HL-60 (cell line): Measurements from ENCODE around the gene USP32.

Source experiments
- DNase-seq, 2 experiments: peaks; one replicate each; pipeline ENCODE4 v3.0.0-alpha.2; 2010 to 2020; ENCODE audit warnings: low read depth in 1 of 2, low spot score in 1 of 2
- H3K27ac ChIP-seq: fragments of 250-450 bp; sonication (Bioruptor Pico); replicated peaks from 2 replicates; pipeline ENCODE4 v1.5.1; 2020; ENCODE audit warnings: mild to moderate bottlenecking, moderate library complexity
- H3K27me3 ChIP-seq: fragments of 250-450 bp; sonication (Bioruptor Pico); 2 replicates; pipeline ENCODE4 v1.5.1; 2021; ENCODE audit warnings: mild to moderate bottlenecking, moderate library complexity; ENCODE audit not compliant: insufficient read depth, poor library complexity, severe bottlenecking
- H3K4me3 ChIP-seq: replicated peaks from 2 replicates; pipeline ENCODE4 v1.5.1; 2011; ENCODE audit warnings: mild to moderate bottlenecking, control low read depth, low read length; ENCODE audit not compliant: insufficient read depth
- GABPA ChIP-seq: IDR thresholded peaks from 2 replicates; pipeline ENCODE4 v1.6.1; 2012; ENCODE audit warnings: low read depth
- POLR2AphosphoS5 ChIP-seq: IDR thresholded peaks from 2 replicates; pipeline ENCODE4 v1.6.1; 2012; ENCODE audit warnings: low read depth
- SPI1 ChIP-seq: IDR thresholded peaks from 2 replicates; pipeline ENCODE4 v1.6.1; 2012; ENCODE audit warnings: low read depth, mild to moderate bottlenecking, borderline replicate concordance
- TF ChIP-seq, protein P1 (sequence below): IDR thresholded peaks from 2 replicates; pipeline ENCODE4 v1.6.1; 2012; ENCODE audit warnings: low read depth; ENCODE audit not compliant: insufficient replicate concordance
- TF ChIP-seq, protein P2 (sequence below): IDR thresholded peaks from one replicate; pipeline ENCODE4 v1.5.1; 2011; ENCODE audit warnings: low read length, control low read depth, inconsistent platforms; ENCODE audit not compliant: insufficient read depth

USP32 gene

DNA sequence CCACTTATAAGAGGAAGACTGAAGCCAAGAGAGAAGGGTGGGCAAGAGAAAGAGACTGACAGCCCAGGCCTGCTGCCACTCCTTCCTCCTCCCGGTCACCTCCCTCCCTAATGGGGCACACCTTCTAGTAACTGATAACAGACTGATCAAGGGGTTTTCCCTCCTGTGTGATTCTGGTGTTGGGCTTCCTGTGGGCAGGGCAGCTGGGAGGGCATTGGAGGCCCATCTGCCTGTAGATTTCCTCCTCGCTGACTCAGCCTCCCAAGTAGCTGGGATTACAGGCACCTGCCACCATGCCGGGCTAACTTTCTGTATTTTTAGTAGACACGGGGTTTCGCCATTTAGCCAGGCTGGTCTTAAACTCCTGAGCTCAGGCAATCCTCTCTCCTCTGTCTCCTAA is 226.0 kb downstream of the USP32 start:
- TF ChIP-seq GABPA (no peak), SPI1 (no peak), POLR2AphosphoS5 (no peak)
- TF ChIP-seq, protein P1, sequence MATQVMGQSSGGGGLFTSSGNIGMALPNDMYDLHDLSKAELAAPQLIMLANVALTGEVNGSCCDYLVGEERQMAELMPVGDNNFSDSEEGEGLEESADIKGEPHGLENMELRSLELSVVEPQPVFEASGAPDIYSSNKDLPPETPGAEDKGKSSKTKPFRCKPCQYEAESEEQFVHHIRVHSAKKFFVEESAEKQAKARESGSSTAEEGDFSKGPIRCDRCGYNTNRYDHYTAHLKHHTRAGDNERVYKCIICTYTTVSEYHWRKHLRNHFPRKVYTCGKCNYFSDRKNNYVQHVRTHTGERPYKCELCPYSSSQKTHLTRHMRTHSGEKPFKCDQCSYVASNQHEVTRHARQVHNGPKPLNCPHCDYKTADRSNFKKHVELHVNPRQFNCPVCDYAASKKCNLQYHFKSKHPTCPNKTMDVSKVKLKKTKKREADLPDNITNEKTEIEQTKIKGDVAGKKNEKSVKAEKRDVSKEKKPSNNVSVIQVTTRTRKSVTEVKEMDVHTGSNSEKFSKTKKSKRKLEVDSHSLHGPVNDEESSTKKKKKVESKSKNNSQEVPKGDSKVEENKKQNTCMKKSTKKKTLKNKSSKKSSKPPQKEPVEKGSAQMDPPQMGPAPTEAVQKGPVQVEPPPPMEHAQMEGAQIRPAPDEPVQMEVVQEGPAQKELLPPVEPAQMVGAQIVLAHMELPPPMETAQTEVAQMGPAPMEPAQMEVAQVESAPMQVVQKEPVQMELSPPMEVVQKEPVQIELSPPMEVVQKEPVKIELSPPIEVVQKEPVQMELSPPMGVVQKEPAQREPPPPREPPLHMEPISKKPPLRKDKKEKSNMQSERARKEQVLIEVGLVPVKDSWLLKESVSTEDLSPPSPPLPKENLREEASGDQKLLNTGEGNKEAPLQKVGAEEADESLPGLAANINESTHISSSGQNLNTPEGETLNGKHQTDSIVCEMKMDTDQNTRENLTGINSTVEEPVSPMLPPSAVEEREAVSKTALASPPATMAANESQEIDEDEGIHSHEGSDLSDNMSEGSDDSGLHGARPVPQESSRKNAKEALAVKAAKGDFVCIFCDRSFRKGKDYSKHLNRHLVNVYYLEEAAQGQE, result no peak
- TF ChIP-seq, protein P2, sequence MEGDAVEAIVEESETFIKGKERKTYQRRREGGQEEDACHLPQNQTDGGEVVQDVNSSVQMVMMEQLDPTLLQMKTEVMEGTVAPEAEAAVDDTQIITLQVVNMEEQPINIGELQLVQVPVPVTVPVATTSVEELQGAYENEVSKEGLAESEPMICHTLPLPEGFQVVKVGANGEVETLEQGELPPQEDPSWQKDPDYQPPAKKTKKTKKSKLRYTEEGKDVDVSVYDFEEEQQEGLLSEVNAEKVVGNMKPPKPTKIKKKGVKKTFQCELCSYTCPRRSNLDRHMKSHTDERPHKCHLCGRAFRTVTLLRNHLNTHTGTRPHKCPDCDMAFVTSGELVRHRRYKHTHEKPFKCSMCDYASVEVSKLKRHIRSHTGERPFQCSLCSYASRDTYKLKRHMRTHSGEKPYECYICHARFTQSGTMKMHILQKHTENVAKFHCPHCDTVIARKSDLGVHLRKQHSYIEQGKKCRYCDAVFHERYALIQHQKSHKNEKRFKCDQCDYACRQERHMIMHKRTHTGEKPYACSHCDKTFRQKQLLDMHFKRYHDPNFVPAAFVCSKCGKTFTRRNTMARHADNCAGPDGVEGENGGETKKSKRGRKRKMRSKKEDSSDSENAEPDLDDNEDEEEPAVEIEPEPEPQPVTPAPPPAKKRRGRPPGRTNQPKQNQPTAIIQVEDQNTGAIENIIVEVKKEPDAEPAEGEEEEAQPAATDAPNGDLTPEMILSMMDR, result no peak
- Histone ChIP-seq H3K27me3 (no peaks in the 10 kb centered on the region), H3K4me3 (no peak overlapping the region), H3K27ac (no peak overlapping the region)
- DNase-seq, result no peak

DNA sequence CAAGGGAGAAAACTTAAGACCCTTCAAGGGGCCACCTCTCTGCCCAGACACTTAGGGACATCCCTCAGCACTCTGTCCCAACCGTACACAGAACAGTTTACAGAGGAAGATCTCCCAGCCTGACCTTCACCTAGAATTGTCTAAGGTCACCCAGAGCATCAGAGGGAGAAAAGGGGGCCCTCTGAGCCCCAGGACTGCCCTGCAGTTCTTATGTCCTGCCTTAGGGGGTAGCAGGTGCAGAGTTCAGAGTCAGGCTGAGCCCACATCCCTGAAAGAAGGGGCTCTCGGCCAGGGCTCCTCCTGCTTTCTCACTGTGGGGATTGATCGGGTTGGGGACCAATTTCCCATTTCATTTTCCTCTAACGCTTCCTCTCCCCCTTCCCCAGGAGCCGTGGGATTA is 226.7 kb downstream of the USP32 start:
- H3K4me3 ChIP-seq, result no peak overlapping the region
- TF ChIP-seq, protein P2, result no peak
- TF ChIP-seq POLR2AphosphoS5, result no peak
- no peak for TF ChIP-seq GABPA
- TF ChIP-seq SPI1, result no peak
- TF ChIP-seq, protein P1, result no peak
- DNase-seq, result no peak

DNA sequence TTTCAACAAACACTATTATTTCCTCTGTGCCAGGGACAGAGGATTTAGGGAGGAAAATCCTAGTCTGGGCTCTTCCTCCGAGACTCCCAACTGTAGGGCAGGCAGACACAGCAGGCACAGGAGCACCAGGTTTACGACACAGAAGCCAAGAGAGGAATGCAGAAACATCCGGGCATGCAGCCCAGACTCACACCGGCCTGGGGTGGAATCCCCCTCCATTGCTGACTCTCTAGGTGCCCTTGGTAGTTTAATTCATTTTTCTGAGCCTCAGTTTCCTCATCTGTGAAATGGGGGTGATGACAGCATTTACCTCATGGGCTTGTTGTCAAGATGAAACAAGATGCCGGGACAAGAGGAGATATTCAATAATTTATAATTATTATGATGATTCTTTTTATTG is 227.2 kb downstream of the USP32 start:
- Histone ChIP-seq H3K27ac (no peak overlapping the region), H3K4me3 (no peak overlapping the region), H3K27me3 (no peaks in the 10 kb centered on the region)
- TF ChIP-seq, protein P1, result no peak
- TF ChIP-seq, protein P2, result no peak
- no peak for TF ChIP-seq GABPA
- no peak for TF ChIP-seq POLR2AphosphoS5
- no peak for TF ChIP-seq SPI1
- DNase-seq, result no peak

More for the DNA sequence above, 226.7 kb downstream of the USP32 start:
- no peak overlapping the region for H3K27ac ChIP-seq
- no peaks in the 10 kb centered on the region for H3K27me3 ChIP-seq
